OCI-LY1 (cell line): ENCODE measurements around the gene FAM229A.
A peak's percentile ranks its signal among the peaks of the same experiment; 100 is the strongest.

Experiments
- H2AFZ ChIP-seq: fragments of 200-600 bp; sonication (generic), shearing (Covaris generic); 2 replicates; pipeline ENCODE4 v1.6.0; 2014; ENCODE audit warnings: antibody characterized with exemption, mild to moderate bottlenecking, low read length
- H3F3A ChIP-seq: fragments of 200-600 bp; sonication (generic), shearing (Covaris generic); 2 replicates; pipeline ENCODE4 v1.6.0; 2014; ENCODE audit warnings: mild to moderate bottlenecking, antibody characterized with exemption, low read length, moderate library complexity; ENCODE audit not compliant: insufficient read depth
- H3K27ac ChIP-seq: fragments of 200-600 bp; sonication (generic); 2 replicates; pipeline ENCODE4 v1.5.1; 2014; ENCODE audit warnings: low read length, mixed run types, mild to moderate bottlenecking, low read depth; ENCODE audit not compliant: poor library complexity, severe bottlenecking
- H3K27me3 ChIP-seq: fragments of 200-600 bp; sonication (generic); 2 replicates; pipeline ENCODE4 v1.6.0; 2014; ENCODE audit warnings: antibody characterized with exemption, mild to moderate bottlenecking, low read length, moderate library complexity; ENCODE audit not compliant: insufficient read depth
- H3K36me3 ChIP-seq: fragments of 200-600 bp; sonication (generic); 2 replicates; pipeline ENCODE4 v1.6.1; 2014; ENCODE audit warnings: mild to moderate bottlenecking, antibody characterized with exemption, low read length, moderate library complexity, mixed read lengths; ENCODE audit not compliant: insufficient read depth
- H3K4me1 ChIP-seq: fragments of 200-600 bp; sonication (generic); 2 replicates; pipeline ENCODE4 v1.5.1; 2014; ENCODE audit warnings: mild to moderate bottlenecking, low read length, moderate library complexity; ENCODE audit not compliant: insufficient read depth, severe bottlenecking
- H3K4me2 ChIP-seq: fragments of 200-600 bp; sonication (generic), shearing (Covaris generic); 2 replicates; pipeline ENCODE4 v1.6.1; 2014; ENCODE audit warnings: low read length
- H3K4me3 ChIP-seq: fragments of 200-600 bp; sonication (generic); 2 replicates; pipeline ENCODE4 v1.5.1; 2014; ENCODE audit warnings: low read length, low read depth, mild to moderate bottlenecking, mixed read lengths; ENCODE audit not compliant: poor library complexity, severe bottlenecking
- H3K79me2 ChIP-seq: fragments of 200-600 bp; shearing (Covaris generic); 2 replicates; pipeline ENCODE4 v1.6.1; 2016; ENCODE audit warnings: mixed run types, low read length, mixed read lengths; ENCODE audit not compliant: insufficient read depth
- H3K9ac ChIP-seq: fragments of 200-600 bp; sonication (generic), shearing (Covaris generic); 2 replicates; pipeline ENCODE4 v1.6.1; 2014; ENCODE audit warnings: mild to moderate bottlenecking, low read length, mixed read lengths
- H3K9me2 ChIP-seq: fragments of 200-600 bp; sonication (generic), shearing (Covaris generic); 2 replicates; pipeline ENCODE4 v1.6.1; 2014; ENCODE audit warnings: low read depth, mild to moderate bottlenecking, low read length, mixed read lengths
- H3K9me3 ChIP-seq: fragments of 200-600 bp; shearing (Covaris generic); 2 replicates; pipeline ENCODE4 v1.6.1; 2014; ENCODE audit warnings: low read length, mixed read lengths
- H4K20me1 ChIP-seq: fragments of 200-600 bp; sonication (generic), shearing (Covaris generic); 2 replicates; pipeline ENCODE4 v1.6.0; 2016; ENCODE audit warnings: mild to moderate bottlenecking, low read length; ENCODE audit not compliant: insufficient read depth
- EZH2 ChIP-seq: fragments of 200-600 bp; sonication (generic), shearing (Covaris generic); IDR thresholded peaks from 2 replicates; pipeline ENCODE4 v1.8.0; 2017; ENCODE audit warnings: borderline replicate concordance, mixed run types, mild to moderate bottlenecking, antibody characterized with exemption, low read length, moderate library complexity, mixed read lengths
- TF ChIP-seq, protein P1 (sequence below): fragments of 200-600 bp; sonication (generic), shearing (Covaris generic); IDR thresholded peaks from 2 replicates; pipeline ENCODE4 v1.5.1; 2017; ENCODE audit warnings: mild to moderate bottlenecking, antibody characterized with exemption, low read length, moderate library complexity, mixed read lengths

Gene FAM229A

DNA sequence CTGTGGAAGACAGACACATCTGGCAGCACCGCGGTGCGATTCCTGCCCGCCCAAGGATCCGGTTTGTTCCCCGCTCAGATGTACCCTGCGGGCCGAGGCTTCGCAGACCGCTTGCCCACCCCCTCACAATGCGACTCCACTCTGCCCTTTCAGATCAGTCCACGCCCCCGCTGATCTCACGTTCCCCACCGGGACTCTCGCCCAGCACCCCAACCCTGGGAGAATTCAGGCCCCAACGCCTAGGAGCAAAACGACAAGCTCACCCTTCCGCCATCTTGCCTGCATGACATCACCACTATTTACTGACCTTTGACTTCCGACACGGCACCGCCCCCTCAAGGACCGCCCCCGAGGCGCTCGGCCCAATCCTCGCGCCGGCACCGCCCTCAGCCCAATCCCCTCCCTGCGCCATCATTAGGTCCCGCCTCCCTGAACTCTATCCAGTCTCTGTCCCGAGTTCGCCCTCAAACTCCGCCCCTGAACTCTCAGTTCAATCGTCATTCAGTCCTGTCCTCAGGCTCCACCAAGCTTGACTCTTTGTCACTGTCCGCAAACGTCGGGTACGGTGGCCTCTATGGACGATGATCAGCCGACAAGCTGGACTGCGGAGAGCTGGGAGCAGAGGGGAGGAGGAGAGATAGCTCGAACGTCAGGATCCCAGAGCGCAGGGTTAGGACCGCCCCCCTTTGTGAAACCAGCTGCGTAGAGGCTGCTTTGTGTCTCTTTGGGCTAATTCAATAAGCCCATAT is 32.0 kb upstream of the FAM229A start, which contains the start of gene BSDC1:
Gene BSDC1, minus strand, starts transcription at position 301 of the 749 bp plus-strand sequence. Its CDS starts 27 bp downstream, at position 274.
- Histone ChIP-seq H3K9me2 (no peaks in the 10 kb centered on the region), H4K20me1 (no peaks in the 10 kb centered on the region), H3K36me3 (peaks cover 18% of the 10 kb centered on the region; the same call in 1 of the 2 replicates), H3K79me2 (peaks cover 7% of the 10 kb centered on the region), H3K27ac (peak within 1 kb of the TSS; percentile 13), H3K9me3 (peaks cover 3% of the 10 kb centered on the region; the same call in 1 of the 2 replicates), H3K4me2 (peak within 1 kb of the TSS; percentile 70), H2AFZ (peak within 1 kb of the TSS; percentile 17), H3K27me3 (no peaks in the 10 kb centered on the region), H3K4me3 (peak within 1 kb of the TSS; percentile 76), H3F3A (no peaks in the 10 kb centered on the region), H3K9ac (peak within 1 kb of the TSS; percentile 68), H3K4me1 (peaks cover 18% of the 10 kb centered on the region)
- TF ChIP-seq, protein P1, sequence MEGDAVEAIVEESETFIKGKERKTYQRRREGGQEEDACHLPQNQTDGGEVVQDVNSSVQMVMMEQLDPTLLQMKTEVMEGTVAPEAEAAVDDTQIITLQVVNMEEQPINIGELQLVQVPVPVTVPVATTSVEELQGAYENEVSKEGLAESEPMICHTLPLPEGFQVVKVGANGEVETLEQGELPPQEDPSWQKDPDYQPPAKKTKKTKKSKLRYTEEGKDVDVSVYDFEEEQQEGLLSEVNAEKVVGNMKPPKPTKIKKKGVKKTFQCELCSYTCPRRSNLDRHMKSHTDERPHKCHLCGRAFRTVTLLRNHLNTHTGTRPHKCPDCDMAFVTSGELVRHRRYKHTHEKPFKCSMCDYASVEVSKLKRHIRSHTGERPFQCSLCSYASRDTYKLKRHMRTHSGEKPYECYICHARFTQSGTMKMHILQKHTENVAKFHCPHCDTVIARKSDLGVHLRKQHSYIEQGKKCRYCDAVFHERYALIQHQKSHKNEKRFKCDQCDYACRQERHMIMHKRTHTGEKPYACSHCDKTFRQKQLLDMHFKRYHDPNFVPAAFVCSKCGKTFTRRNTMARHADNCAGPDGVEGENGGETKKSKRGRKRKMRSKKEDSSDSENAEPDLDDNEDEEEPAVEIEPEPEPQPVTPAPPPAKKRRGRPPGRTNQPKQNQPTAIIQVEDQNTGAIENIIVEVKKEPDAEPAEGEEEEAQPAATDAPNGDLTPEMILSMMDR = no peak
- no peak for TF ChIP-seq EZH2

DNA sequence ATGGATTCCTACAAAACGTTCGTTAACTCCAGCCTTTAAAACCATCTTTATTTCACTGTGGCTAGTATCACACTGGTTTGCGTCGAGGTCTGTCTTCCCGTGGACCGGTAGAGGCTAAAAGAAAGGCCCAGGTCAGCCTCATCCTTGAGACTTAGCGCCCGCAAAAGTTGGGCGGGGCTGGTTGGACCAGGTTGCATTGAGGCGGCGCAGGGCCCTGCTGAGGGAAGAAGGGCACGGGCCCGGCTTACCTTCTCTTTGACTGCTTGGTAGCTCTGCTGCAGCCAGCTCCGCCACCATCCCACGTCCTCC is 31.5 kb upstream of the FAM229A start:
- H3K79me2 ChIP-seq = peaks cover 7% of the 10 kb centered on the region
- TF ChIP-seq, protein P1 = no peak
- no peak for TF ChIP-seq EZH2
- peak overlapping the region; percentile 76 for H3K4me3 ChIP-seq
- no peaks in the 10 kb centered on the region for H4K20me1 ChIP-seq
- no peaks in the 10 kb centered on the region for H3K27me3 ChIP-seq
- peak overlapping the region; percentile 70 for H3K4me2 ChIP-seq
- no peaks in the 10 kb centered on the region for H3F3A ChIP-seq
- H3K4me1 ChIP-seq = peaks cover 18% of the 10 kb centered on the region
- peak overlapping the region; percentile 13 for H3K27ac ChIP-seq
- peaks cover 21% of the 10 kb centered on the region; the same call in 1 of the 2 replicates for H3K36me3 ChIP-seq
- no peaks in the 10 kb centered on the region for H3K9me2 ChIP-seq
- no peak overlapping the region for H2AFZ ChIP-seq
- peaks cover 3% of the 10 kb centered on the region; the same call in 1 of the 2 replicates for H3K9me3 ChIP-seq
- H3K9ac ChIP-seq = peak overlapping the region; percentile 68

DNA sequence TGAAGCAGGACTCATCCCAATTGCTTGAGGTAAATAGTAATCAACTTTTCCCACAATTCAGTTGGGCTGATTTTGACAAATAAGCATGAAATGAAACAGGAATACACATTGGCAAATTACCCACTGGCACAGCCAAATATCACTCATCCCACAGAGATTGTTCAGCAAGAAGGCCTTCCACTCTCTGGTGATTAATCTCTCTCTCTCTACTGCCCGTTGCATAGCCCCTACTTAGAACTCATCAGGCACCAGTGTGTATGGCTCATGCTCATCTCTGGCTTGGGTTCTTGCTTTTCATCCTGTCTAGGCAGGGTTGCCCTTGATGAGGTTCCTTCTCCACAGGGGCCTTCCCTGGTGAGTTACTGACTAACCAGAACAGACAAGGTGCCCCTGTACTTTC is 30.9 kb upstream of the FAM229A start:
- H3K79me2 ChIP-seq = peaks cover 7% of the 10 kb centered on the region
- peaks cover 26% of the 10 kb centered on the region; the same call in 1 of the 2 replicates for H3K36me3 ChIP-seq
- H3K4me3 ChIP-seq = peak overlapping the region; percentile 76
- H3F3A ChIP-seq = no peaks in the 10 kb centered on the region
- H2AFZ ChIP-seq = no peak overlapping the region
- H3K9ac ChIP-seq = peak overlapping the region; percentile 68; the same call in 1 of the 2 replicates
- peak overlapping the region; percentile 70 for H3K4me2 ChIP-seq
- no peak overlapping the region for H3K27ac ChIP-seq
- no peaks in the 10 kb centered on the region for H4K20me1 ChIP-seq
- H3K4me1 ChIP-seq = peaks cover 18% of the 10 kb centered on the region
- H3K9me2 ChIP-seq = no peaks in the 10 kb centered on the region
- peaks cover 3% of the 10 kb centered on the region; the same call in 1 of the 2 replicates for H3K9me3 ChIP-seq
- no peaks in the 10 kb centered on the region for H3K27me3 ChIP-seq
- no peak for TF ChIP-seq EZH2
- TF ChIP-seq, protein P1 = no peak
